ENCODE measurements around the gene TARBP2.

The TARBP2 gene

DNA sequence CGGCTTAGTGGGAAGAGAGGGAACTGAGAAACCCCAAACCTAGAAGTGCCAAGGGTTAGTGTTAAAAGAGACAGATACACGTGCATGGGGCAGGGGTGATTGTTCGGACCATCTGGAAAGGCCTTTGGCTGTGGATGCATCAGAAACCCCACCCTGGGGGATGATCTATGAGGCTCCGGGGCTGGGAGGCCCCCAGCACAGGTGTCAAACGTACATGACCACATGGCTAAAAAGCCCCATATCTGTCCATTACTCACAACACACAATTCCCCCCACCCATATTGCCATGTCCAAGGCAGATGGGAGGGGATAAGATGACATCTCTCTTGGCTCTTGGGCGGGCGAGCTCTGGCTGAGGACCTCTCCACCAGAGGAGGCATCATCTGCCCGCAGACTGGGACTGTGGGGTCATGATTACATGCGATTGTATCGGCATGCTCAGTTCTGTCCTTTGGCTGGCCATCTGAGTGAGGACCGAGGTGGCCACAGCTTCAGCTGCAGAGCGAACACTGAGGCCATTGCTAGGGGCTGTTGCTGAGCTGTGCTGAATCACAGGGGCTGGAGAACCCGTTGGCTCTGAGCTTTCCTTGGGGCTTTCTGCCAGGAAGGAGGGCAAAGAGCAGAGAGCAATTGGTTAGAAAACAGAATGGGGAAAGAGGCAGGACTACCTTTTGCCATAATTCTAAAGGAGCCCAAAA lies 15.8 kb downstream of the TARBP2 start:
- Histone ChIP-seq H3K4me1 (ENCODE audit: control insufficient read depth, insufficient read depth, low read length) (no peaks in the 10 kb centered on the region), H3K36me3 (ENCODE audit: control insufficient read depth in 2 of 2, insufficient read depth in 2 of 2, low read length in 2 of 2) (peaks cover 59 to 62% of the 10 kb centered on the region in 2 donors), H3K27me3 (ENCODE audit: control insufficient read depth in 1 of 2, insufficient read depth in 2 of 2, low read length in 2 of 2) (no peaks in the 10 kb centered on the region), H3K9me3 (ENCODE audit: control insufficient read depth in 2 of 2, low read length in 2 of 2) (no peaks in the 10 kb centered on the region), H3K27ac (ENCODE audit: low read length) (no peak overlapping the region), H3K4me3 (ENCODE audit: low read length in 2 of 2) (no peak overlapping the region), H3K9ac (ENCODE audit: low read length in 2 of 2) (no peak overlapping the region)

DNA sequence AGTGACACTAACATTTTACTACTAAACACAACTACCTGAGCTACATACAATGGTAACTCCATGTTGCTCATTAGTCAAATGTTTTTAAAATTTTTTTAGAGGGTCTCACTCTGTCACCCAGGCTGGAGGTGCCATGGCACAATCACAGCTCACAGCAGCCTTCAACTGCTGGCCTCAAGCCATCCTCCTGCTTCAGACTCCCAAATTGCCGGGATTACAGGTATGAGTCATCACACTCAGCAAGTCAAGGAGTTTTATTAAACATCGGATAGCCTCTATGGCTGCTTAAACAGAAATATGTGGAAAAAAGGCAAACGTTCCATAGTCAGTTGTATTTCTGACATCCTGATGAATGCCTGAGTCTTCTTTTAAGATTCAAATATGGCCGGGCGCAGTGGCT lies 17.3 kb downstream of the TARBP2 start:
- H3K27ac ChIP-seq (ENCODE audit: low read length): no peak overlapping the region
- no peaks in the 10 kb centered on the region for H3K4me1 ChIP-seq (ENCODE audit: control insufficient read depth, insufficient read depth, low read length)
- peaks cover 58 to 62% of the 10 kb centered on the region in 2 donors for H3K36me3 ChIP-seq (ENCODE audit: control insufficient read depth in 2 of 2, insufficient read depth in 2 of 2, low read length in 2 of 2)
- H3K9me3 ChIP-seq (ENCODE audit: control insufficient read depth in 2 of 2, low read length in 2 of 2): no peaks in the 10 kb centered on the region
- H3K4me3 ChIP-seq (ENCODE audit: low read length in 2 of 2): no peak overlapping the region
- H3K9ac ChIP-seq (ENCODE audit: low read length in 2 of 2): no peak overlapping the region
- H3K27me3 ChIP-seq (ENCODE audit: control insufficient read depth in 1 of 2, insufficient read depth in 2 of 2, low read length in 2 of 2): no peaks in the 10 kb centered on the region

DNA sequence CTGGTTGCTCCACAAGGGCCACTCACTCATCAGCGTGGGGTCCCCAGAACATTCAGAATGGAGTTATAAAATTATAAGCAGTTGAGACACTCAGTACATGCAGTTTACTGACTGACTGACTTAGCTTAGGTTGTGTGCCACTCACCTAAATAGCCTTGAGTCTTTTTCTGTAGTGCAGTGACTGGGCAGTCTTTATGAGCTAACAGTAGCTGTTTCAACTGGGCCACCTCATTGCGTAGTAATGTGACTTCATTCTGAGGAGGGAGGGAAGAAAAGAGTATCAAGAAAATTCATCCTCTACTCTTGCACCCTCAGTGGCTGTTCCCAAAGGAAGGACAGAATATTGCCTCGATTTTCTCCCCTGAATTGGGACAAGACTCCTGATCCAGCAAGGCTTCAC lies 22.0 kb downstream of the TARBP2 start:
- H3K4me3 ChIP-seq (ENCODE audit: low read length in 2 of 2): no peak overlapping the region
- peaks cover 41 to 44% of the 10 kb centered on the region in 2 donors for H3K36me3 ChIP-seq (ENCODE audit: control insufficient read depth in 2 of 2, insufficient read depth in 2 of 2, low read length in 2 of 2)
- H3K27me3 ChIP-seq (ENCODE audit: control insufficient read depth in 1 of 2, insufficient read depth in 2 of 2, low read length in 2 of 2): no peaks in the 10 kb centered on the region
- H3K27ac ChIP-seq (ENCODE audit: low read length): no peak overlapping the region
- H3K9ac ChIP-seq (ENCODE audit: low read length in 2 of 2): no peak overlapping the region
- no peaks in the 10 kb centered on the region for H3K9me3 ChIP-seq (ENCODE audit: control insufficient read depth in 2 of 2, low read length in 2 of 2)
- no peaks in the 10 kb centered on the region for H3K4me1 ChIP-seq (ENCODE audit: control insufficient read depth, insufficient read depth, low read length)

DNA sequence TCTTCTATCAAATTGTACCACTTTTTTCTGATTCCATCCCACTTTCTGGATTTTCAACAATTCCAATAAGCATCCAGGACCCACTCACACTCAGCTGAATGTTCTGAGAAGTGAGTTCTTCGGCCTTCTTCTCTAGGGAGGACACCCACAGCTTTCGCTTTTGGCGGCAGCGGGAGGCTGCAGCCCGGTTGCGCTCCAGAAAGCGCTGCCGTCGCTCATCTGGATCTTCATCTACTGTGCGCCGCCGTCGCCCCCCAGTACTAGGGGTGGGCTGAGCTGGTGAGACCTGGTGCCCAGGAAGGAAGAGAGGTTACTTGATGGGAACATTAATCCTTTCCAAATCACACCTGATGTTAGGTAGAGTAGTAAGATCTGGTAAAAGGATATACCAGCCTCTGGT lies 23.4 kb downstream of the TARBP2 start:
- Histone ChIP-seq H3K4me1 (ENCODE audit: control insufficient read depth, insufficient read depth, low read length) (no peaks in the 10 kb centered on the region), H3K36me3 (ENCODE audit: control insufficient read depth in 2 of 2, insufficient read depth in 2 of 2, low read length in 2 of 2) (peaks cover 38 to 41% of the 10 kb centered on the region in 2 donors), H3K9me3 (ENCODE audit: control insufficient read depth in 2 of 2, low read length in 2 of 2) (no peaks in the 10 kb centered on the region), H3K9ac (ENCODE audit: low read length in 2 of 2) (no peak overlapping the region), H3K4me3 (ENCODE audit: low read length in 2 of 2) (no peak overlapping the region), H3K27ac (ENCODE audit: low read length) (no peak overlapping the region), H3K27me3 (ENCODE audit: control insufficient read depth in 1 of 2, insufficient read depth in 2 of 2, low read length in 2 of 2) (no peaks in the 10 kb centered on the region)

DNA sequence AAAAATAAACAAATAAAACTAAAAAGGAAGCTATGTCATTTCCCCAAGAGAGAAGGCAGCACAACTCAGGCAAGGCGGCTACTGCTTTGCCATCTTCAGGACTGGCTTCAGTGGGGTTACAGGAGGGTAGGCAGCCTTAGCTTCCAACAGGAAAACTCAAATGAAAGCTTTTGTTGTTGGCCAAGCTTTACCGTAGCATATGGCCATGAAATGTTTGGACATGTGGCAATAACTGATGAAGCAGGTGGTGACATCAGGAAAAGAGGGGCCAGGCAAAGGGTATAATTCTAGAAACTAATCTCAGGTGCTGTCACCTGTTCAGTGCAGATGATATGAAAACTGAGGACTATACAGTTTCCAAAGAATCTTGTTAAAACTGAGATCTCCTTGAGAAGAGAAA lies 29.0 kb downstream of the TARBP2 start:
- no peak overlapping the region for H3K27ac ChIP-seq (ENCODE audit: low read length)
- H3K9ac ChIP-seq (ENCODE audit: low read length in 2 of 2): no peak overlapping the region
- H3K27me3 ChIP-seq (ENCODE audit: control insufficient read depth in 1 of 2, insufficient read depth in 2 of 2, low read length in 2 of 2): no peaks in the 10 kb centered on the region
- H3K36me3 ChIP-seq (ENCODE audit: control insufficient read depth in 2 of 2, insufficient read depth in 2 of 2, low read length in 2 of 2): peaks cover 28 to 46% of the 10 kb centered on the region in 2 donors
- no peak overlapping the region for H3K4me3 ChIP-seq (ENCODE audit: low read length in 2 of 2)
- H3K9me3 ChIP-seq (ENCODE audit: control insufficient read depth in 2 of 2, low read length in 2 of 2): no peaks in the 10 kb centered on the region
- peaks cover 2% of the 10 kb centered on the region for H3K4me1 ChIP-seq (ENCODE audit: control insufficient read depth, insufficient read depth, low read length)

DNA sequence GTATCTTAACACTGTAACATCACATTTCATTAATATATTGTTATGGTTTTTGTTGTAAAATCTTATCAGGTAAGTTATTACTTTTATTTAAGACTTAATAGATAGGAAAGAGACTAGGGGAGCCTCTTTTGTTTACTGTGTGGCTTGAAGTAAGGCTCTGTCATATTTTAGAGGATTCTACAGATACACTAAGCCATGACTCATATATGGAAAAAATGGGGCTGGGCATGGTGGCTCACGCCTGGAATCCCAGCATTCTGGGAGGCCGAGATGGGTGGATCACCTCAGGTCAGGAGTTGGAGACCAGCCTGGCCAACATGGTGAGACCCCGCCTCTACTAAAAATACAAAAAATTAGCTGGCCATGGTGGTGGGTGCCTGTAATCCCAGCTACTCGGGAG lies 29.8 kb downstream of the TARBP2 start:
- no peaks in the 10 kb centered on the region for H3K27me3 ChIP-seq (ENCODE audit: control insufficient read depth in 1 of 2, insufficient read depth in 2 of 2, low read length in 2 of 2)
- peaks cover 31 to 43% of the 10 kb centered on the region in 2 donors for H3K36me3 ChIP-seq (ENCODE audit: control insufficient read depth in 2 of 2, insufficient read depth in 2 of 2, low read length in 2 of 2)
- H3K27ac ChIP-seq (ENCODE audit: low read length): no peak overlapping the region
- H3K4me1 ChIP-seq (ENCODE audit: control insufficient read depth, insufficient read depth, low read length): peaks cover 2% of the 10 kb centered on the region
- no peak overlapping the region for H3K4me3 ChIP-seq (ENCODE audit: low read length in 2 of 2)
- H3K9ac ChIP-seq (ENCODE audit: low read length in 2 of 2): no peak overlapping the region
- H3K9me3 ChIP-seq (ENCODE audit: control insufficient read depth in 2 of 2, low read length in 2 of 2): no peaks in the 10 kb centered on the region

DNA sequence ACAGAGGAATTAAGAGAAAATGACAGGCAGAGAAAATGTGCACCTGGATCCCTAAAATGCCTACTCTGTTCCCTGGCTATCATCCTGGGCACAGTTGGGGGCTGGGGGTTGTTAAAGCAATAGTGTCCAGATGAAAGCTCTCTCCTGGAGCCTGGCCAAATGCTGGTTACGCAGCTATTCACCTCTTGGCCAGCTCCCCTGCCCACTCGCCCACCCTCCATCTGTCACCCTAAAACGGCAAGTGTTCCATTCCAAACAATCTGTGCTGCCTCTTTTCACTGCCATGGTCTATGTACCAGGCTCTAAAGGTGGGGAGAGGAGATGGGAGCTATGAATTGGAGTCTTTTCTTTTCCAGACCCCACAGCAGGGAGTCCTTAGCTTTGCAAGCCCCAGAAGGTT lies 30.9 kb downstream of the TARBP2 start:
- H3K27ac ChIP-seq (ENCODE audit: low read length): no peak overlapping the region
- H3K4me1 ChIP-seq (ENCODE audit: control insufficient read depth, insufficient read depth, low read length): peaks cover 2% of the 10 kb centered on the region
- H3K27me3 ChIP-seq (ENCODE audit: control insufficient read depth in 1 of 2, insufficient read depth in 2 of 2, low read length in 2 of 2): no peaks in the 10 kb centered on the region
- H3K9ac ChIP-seq (ENCODE audit: low read length in 2 of 2): no peak overlapping the region
- no peaks in the 10 kb centered on the region for H3K9me3 ChIP-seq (ENCODE audit: control insufficient read depth in 2 of 2, low read length in 2 of 2)
- peaks cover 33 to 49% of the 10 kb centered on the region in 2 donors for H3K36me3 ChIP-seq (ENCODE audit: control insufficient read depth in 2 of 2, insufficient read depth in 2 of 2, low read length in 2 of 2)
- H3K4me3 ChIP-seq (ENCODE audit: low read length in 2 of 2): no peak overlapping the region

DNA sequence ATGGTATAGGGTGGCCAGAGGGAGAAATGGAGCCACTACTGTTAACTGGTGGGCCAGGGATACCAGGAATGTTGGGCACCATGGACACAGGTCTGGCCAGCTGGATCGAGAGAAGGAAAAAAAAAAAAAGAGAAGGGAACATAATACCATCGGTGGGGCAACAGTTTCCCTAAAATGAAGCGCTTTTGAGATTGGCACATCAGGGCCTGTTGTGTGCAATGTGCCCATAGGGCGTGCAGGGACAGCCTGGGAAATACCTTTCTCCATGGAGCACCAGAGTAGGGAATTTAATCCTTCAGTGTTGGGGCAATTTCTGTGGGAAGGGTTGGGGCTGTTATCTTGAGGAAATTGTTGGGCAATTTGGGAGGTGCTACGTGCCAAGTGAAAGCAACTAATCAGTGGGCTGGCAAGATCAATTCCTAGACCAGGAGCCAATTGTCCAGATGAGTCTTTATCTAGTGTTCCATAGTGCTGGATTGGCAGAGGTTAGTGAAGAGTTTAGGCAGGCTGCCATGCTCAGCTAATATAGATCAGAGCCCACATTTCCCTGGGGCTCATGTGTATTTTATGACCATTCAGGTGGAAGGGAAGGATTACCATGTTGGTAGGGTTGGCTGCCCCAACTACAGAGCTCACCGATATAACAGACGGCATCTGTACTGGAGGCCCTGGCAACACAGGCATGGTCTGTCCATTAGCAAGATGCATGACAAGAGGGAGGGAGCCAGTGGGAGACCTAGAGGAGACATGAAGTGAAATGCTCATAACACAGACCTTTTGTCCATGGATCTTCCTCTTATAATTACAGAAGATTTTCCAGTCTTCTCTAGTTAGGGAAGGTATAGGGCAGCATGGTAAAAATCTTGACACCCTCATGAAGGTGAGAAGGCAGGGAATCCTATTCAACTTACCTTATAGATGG lies 31.7 kb downstream of the TARBP2 start:
- peaks cover 40 to 53% of the 10 kb centered on the region in 2 donors for H3K36me3 ChIP-seq (ENCODE audit: control insufficient read depth in 2 of 2, insufficient read depth in 2 of 2, low read length in 2 of 2)
- H3K27ac ChIP-seq (ENCODE audit: low read length): no peak overlapping the region
- peaks cover 2% of the 10 kb centered on the region for H3K4me1 ChIP-seq (ENCODE audit: control insufficient read depth, insufficient read depth, low read length)
- no peaks in the 10 kb centered on the region for H3K9me3 ChIP-seq (ENCODE audit: control insufficient read depth in 2 of 2, low read length in 2 of 2)
- H3K4me3 ChIP-seq (ENCODE audit: low read length in 2 of 2): no peak overlapping the region
- no peaks in the 10 kb centered on the region for H3K27me3 ChIP-seq (ENCODE audit: control insufficient read depth in 1 of 2, insufficient read depth in 2 of 2, low read length in 2 of 2)
- no peak overlapping the region for H3K9ac ChIP-seq (ENCODE audit: low read length in 2 of 2)

DNA sequence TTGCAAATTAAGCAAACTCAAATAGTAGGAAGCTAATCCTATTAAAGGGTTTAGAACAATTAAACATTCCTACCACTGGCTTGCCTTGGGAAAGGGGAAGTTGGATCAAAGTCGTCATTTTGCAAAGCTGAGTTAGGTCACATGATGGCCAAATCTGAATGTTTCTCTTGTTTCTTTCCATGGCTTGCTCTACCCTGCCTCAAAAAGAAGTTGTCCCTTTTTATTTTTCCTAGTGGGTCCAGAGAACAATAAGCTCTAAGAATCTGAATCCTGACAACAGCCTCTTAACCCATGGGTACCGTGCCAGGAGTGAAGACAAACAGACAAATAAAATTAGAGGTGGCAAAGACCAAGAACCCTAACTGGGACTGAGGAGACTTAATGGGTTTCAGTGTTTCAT lies 32.4 kb downstream of the TARBP2 start:
- no peaks in the 10 kb centered on the region for H3K9me3 ChIP-seq (ENCODE audit: control insufficient read depth in 2 of 2, low read length in 2 of 2)
- H3K4me3 ChIP-seq (ENCODE audit: low read length in 2 of 2): no peak overlapping the region
- H3K27me3 ChIP-seq (ENCODE audit: control insufficient read depth in 1 of 2, insufficient read depth in 2 of 2, low read length in 2 of 2): no peaks in the 10 kb centered on the region
- H3K4me1 ChIP-seq (ENCODE audit: control insufficient read depth, insufficient read depth, low read length): peaks cover 2% of the 10 kb centered on the region
- H3K27ac ChIP-seq (ENCODE audit: low read length): no peak overlapping the region
- no peak overlapping the region for H3K9ac ChIP-seq (ENCODE audit: low read length in 2 of 2)
- H3K36me3 ChIP-seq (ENCODE audit: control insufficient read depth in 2 of 2, insufficient read depth in 2 of 2, low read length in 2 of 2): peaks cover 40 to 51% of the 10 kb centered on the region in 2 donors

DNA sequence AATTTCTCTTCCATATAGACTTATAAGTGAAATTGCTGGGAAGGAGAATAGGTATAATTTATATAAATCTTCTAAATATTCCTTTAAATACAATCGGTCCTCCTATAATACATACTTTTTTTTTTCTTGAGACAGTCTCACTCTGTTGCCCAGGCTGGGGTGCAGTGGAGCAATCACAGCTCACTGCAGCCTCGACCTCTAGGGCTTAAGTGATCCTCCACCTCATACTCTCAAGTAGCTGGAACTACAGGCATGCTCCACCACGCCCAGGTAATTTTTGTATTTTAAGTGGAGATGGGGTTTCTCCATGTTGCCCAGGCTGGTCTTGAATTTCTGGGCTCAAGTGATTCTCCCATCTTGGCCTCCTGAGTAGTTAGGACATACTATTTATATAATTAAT lies 35.9 kb downstream of the TARBP2 start:
- H3K9me3 ChIP-seq (ENCODE audit: control insufficient read depth in 2 of 2, low read length in 2 of 2): no peaks in the 10 kb centered on the region
- no peak overlapping the region for H3K9ac ChIP-seq (ENCODE audit: low read length in 2 of 2)
- peaks cover 43% of the 10 kb centered on the region in 2 donors for H3K36me3 ChIP-seq (ENCODE audit: control insufficient read depth in 2 of 2, insufficient read depth in 2 of 2, low read length in 2 of 2)
- no peak overlapping the region for H3K4me3 ChIP-seq (ENCODE audit: low read length in 2 of 2)
- no peaks in the 10 kb centered on the region for H3K27me3 ChIP-seq (ENCODE audit: control insufficient read depth in 1 of 2, insufficient read depth in 2 of 2, low read length in 2 of 2)
- peaks cover under 1% of the 10 kb centered on the region for H3K4me1 ChIP-seq (ENCODE audit: control insufficient read depth, insufficient read depth, low read length)
- H3K27ac ChIP-seq (ENCODE audit: low read length): no peak overlapping the region
